Natural killer cell (primary cell): ENCODE measurements around the gene TANGO2. TPM values are rescaled to one million over a fixed set of nuclear protein-coding genes. Genes with fewer than 3 reads are reported as not detected.

Experiments used
- ATAC-seq, 3 donors: fragments of 150-1000 bp in 2 of 3; fragments of 200-7000 bp in 1 of 3; cut with Tn5 transposase; 1 replicate in 1 of 3; 2 replicates in 2 of 3; pipeline ENCODE4 v1.10.0; 2021; ENCODE audit warnings: mild to moderate bottlenecking in 2 of 3, moderate library complexity in 2 of 3
- DNase-seq, 2 donors: peaks; one replicate each; pipeline versions ENCODE4 v3.0.0 to v3.0.0-alpha.2; 2013 to 2021; ENCODE audit warnings: mixed read lengths in 1 of 2
- H3K27ac ChIP-seq: one replicate; pipeline ENCODE4 v1.5.1; 2013; ENCODE audit warnings: mild to moderate bottlenecking, low read length
- H3K27me3 ChIP-seq: one replicate; pipeline ENCODE4 v1.6.1; 2013; ENCODE audit warnings: low read length; ENCODE audit not compliant: control insufficient read depth, insufficient read depth
- H3K36me3 ChIP-seq: one replicate; pipeline ENCODE4 v1.6.1; 2013; ENCODE audit warnings: low read length; ENCODE audit not compliant: control insufficient read depth, insufficient read depth
- H3K4me1 ChIP-seq: one replicate; pipeline ENCODE4 v1.6.1; 2013; ENCODE audit warnings: low read length; ENCODE audit not compliant: control insufficient read depth, insufficient read depth
- H3K4me3 ChIP-seq: one replicate; pipeline ENCODE4 v1.5.1; 2013; ENCODE audit warnings: low read length
- H3K9me3 ChIP-seq: one replicate; pipeline ENCODE4 v1.6.1; 2013; ENCODE audit warnings: low read length; ENCODE audit not compliant: control insufficient read depth, insufficient read depth
- H3K27ac Mint-ChIP-seq, 2 donors: one replicate each; pipeline ENCODE4 v1.8.0; 2022; ENCODE audit warnings: mild to moderate bottlenecking in 2 of 2, mixed read lengths in 2 of 2, moderate library complexity in 1 of 2
- H3K27me3 Mint-ChIP-seq, 2 donors: one replicate each; pipeline ENCODE4 v1.8.0; 2022; ENCODE audit warnings: low read depth in 2 of 2, mixed read lengths in 2 of 2
- H3K36me3 Mint-ChIP-seq: one replicate; pipeline ENCODE4 v1.8.0; 2022; ENCODE audit warnings: mixed read lengths
- H3K4me1 Mint-ChIP-seq, 2 donors: one replicate each; pipeline ENCODE4 v1.8.0; 2022; ENCODE audit warnings: mixed read lengths in 2 of 2
- H3K4me3 Mint-ChIP-seq: one replicate; pipeline ENCODE4 v1.8.0; 2022; ENCODE audit warnings: mild to moderate bottlenecking, moderate library complexity, mixed read lengths
- H3K9me3 Mint-ChIP-seq, 2 donors: one replicate each; pipeline ENCODE4 v1.8.0; 2022; ENCODE audit warnings: mixed read lengths in 2 of 2
- WGBS: methylation state at CpG from one replicate; pipeline ENCODE4 v1.1.7; 2013; ENCODE audit warnings: missing lambda C conversion rate; ENCODE audit not compliant: insufficient coverage; 5-methylcytosine and 5-hydroxymethylcytosine counted together
- intact Hi-C: fragments of 100-400 bp; cut with micrococcal nuclease; formaldehyde crosslinking; loops from one replicate; pipeline ENCODE4 v1.14.2; 2022
- total RNA-seq, 4 donors: library from RNA; stranded (reverse); fragments of 120-200 nt in 1 of 4; gene quantifications; one replicate each; pipeline versions ENCODE4 v1.2.3 to v1.2.4, GENCODE V29; 2013 to 2022
- TF ChIP-seq, protein P1 (sequence below): fragments of 200-600 bp; IDR thresholded peaks from one replicate; pipeline ENCODE4 v1.8.0; 2022; ENCODE audit warnings: antibody characterized with exemption

Gene TANGO2
- total RNA-seq, 3 donors from 2014 or later (not counting 1 experiment from before 2014, with no cell fraction given) = 33.3 to 53.0 (median 46.2) TPM

GRCh38 chr22:20035375-20036083, 14.6 kb downstream of the TANGO2 start:
- ATAC-seq (no peak), DNase-seq (no peak)
- Histone ChIP-seq H3K27ac (no peak overlapping the region), H3K4me3 (no peak overlapping the region), H3K4me1 (peaks cover 23% of the 10 kb centered on the region), H3K9me3 (no peaks in the 10 kb centered on the region), H3K36me3 (peaks cover 26% of the 10 kb centered on the region), H3K27me3 (no peaks in the 10 kb centered on the region)
- no peaks in the 10 kb centered on the region for H3K27me3 Mint-ChIP-seq
- intact Hi-C loops = no loop called here
- TF ChIP-seq, protein P1, sequence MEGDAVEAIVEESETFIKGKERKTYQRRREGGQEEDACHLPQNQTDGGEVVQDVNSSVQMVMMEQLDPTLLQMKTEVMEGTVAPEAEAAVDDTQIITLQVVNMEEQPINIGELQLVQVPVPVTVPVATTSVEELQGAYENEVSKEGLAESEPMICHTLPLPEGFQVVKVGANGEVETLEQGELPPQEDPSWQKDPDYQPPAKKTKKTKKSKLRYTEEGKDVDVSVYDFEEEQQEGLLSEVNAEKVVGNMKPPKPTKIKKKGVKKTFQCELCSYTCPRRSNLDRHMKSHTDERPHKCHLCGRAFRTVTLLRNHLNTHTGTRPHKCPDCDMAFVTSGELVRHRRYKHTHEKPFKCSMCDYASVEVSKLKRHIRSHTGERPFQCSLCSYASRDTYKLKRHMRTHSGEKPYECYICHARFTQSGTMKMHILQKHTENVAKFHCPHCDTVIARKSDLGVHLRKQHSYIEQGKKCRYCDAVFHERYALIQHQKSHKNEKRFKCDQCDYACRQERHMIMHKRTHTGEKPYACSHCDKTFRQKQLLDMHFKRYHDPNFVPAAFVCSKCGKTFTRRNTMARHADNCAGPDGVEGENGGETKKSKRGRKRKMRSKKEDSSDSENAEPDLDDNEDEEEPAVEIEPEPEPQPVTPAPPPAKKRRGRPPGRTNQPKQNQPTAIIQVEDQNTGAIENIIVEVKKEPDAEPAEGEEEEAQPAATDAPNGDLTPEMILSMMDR = no peak
- H3K4me3 Mint-ChIP-seq = no peak overlapping the region
- H3K4me1 Mint-ChIP-seq = peaks cover 36 to 42% of the 10 kb centered on the region in 2 donors
- no peak overlapping the region for H3K27ac Mint-ChIP-seq
- no peaks in the 10 kb centered on the region for H3K36me3 Mint-ChIP-seq
- 89% methylated on average over 16 of the region's 16 CpGs for WGBS
- no peaks in the 10 kb centered on the region for H3K9me3 Mint-ChIP-seq

GRCh38 chr22:20036084-20036482, 15.2 kb downstream of the TANGO2 start:
- H3K27ac Mint-ChIP-seq = no peak overlapping the region
- intact Hi-C loops = no loop called here
- 94% methylated on average over 10 of the region's 10 CpGs for WGBS
- peaks cover 26% of the 10 kb centered on the region for H3K36me3 ChIP-seq
- no peaks in the 10 kb centered on the region for H3K9me3 Mint-ChIP-seq
- H3K27me3 Mint-ChIP-seq = no peaks in the 10 kb centered on the region
- peaks cover 36 to 42% of the 10 kb centered on the region in 2 donors for H3K4me1 Mint-ChIP-seq
- H3K27me3 ChIP-seq = no peaks in the 10 kb centered on the region
- H3K27ac ChIP-seq = no peak overlapping the region
- H3K36me3 Mint-ChIP-seq = no peaks in the 10 kb centered on the region
- H3K4me3 Mint-ChIP-seq = no peak overlapping the region
- H3K9me3 ChIP-seq = no peaks in the 10 kb centered on the region
- TF ChIP-seq, protein P1 = no peak
- no peak overlapping the region for H3K4me3 ChIP-seq
- ATAC-seq = no peak
- DNase-seq = no peak
- peaks cover 23% of the 10 kb centered on the region for H3K4me1 ChIP-seq

DNA sequence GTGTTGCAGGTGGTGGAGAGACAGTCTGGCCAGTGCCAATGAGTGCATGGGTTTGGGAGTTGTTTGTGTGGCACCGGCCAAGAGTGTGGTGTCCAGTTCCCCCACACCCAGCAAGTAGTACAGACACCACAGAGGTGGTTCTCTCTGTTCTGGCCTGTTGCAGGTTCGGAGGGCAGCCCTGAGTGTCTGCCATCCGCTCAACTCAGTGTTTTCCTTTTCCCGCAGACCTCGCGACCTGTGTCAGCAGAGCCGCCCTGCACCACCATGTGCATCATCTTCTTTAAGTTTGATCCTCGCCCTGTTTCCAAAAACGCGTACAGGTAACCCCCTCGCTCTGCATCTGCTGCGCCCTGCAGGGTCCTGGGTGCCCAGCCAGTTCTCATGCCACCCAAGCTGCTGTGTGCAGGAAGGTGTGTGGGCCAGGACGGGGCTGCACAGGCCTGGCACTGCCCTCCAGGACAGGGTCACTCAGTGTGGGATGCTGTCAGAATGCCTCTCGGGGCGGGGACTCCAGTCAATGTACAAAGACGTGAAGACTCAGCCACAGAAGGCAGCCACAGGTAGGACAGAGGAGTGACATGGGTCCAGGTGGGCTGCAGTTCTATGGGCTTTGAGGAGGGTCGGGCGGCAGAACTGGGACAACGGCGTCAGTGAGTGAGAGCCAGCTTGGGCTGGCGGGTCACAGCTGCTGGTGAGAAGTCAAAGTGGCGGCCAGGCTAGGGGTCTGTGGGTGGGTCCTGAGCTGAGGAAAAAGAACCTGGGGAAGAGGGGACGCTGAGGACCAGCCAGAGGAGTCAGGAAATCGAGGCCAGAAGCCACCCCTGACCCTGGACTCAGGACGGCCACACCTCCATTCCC, 15.9 kb downstream of the TANGO2 start:
- H3K36me3 Mint-ChIP-seq = no peaks in the 10 kb centered on the region
- Histone ChIP-seq H3K27ac (no peak overlapping the region), H3K4me1 (peaks cover 17% of the 10 kb centered on the region), H3K4me3 (no peak overlapping the region), H3K9me3 (no peaks in the 10 kb centered on the region), H3K27me3 (no peaks in the 10 kb centered on the region), H3K36me3 (peaks cover 24% of the 10 kb centered on the region)
- WGBS = 94% methylated on average over 25 of the region's 25 CpGs
- no peaks in the 10 kb centered on the region for H3K27me3 Mint-ChIP-seq
- no peak overlapping the region for H3K4me3 Mint-ChIP-seq
- intact Hi-C loops = no loop called here
- TF ChIP-seq, protein P1 = no peak
- DNase-seq (no peak), ATAC-seq (no peak)
- H3K4me1 Mint-ChIP-seq = peaks cover 31 to 36% of the 10 kb centered on the region in 2 donors
- H3K27ac Mint-ChIP-seq = no peak overlapping the region
- no peaks in the 10 kb centered on the region for H3K9me3 Mint-ChIP-seq
